Left renal cortex interstitium (tissue), 4 donors: ENCODE results near the gene IGFLR1. TPM values are rescaled to one million over a fixed set of nuclear protein-coding genes. Genes with fewer than 3 reads are reported as not detected.

Experiments used
- DNase-seq, 4 donors: peaks; one replicate each; pipeline ENCODE4 v3.0.0-alpha.2; 2013; ENCODE audit warnings: low read depth in 4 of 4, low spot score in 2 of 4, missing footprints in 1 of 4
- polyA plus RNA-seq, 4 donors: library from polyadenylated mRNA; unstranded; fragments of 120-200 nt; gene quantifications; one replicate each; pipeline ENCODE4 v1.2.1, GENCODE V29; 2013; ENCODE audit not compliant: insufficient read length in 4 of 4

IGFLR1 gene
- polyA plus RNA-seq, 4 donors, result 2.8 to 4.6 (median 3.7) TPM

GRCh38 chr19:35740423-35741202, 1.6 kb downstream of the IGFLR1 start:
- peak in 3 of 4 donors; percentile 91 to 96 (median 91) for DNase-seq

GRCh38 chr19:35740108-35740422, 2.2 kb downstream of the IGFLR1 start:
- no peak for DNase-seq

GRCh38 chr19:35739275-35740107, 2.8 kb downstream of the IGFLR1 start:
- no peak for DNase-seq

DNA sequence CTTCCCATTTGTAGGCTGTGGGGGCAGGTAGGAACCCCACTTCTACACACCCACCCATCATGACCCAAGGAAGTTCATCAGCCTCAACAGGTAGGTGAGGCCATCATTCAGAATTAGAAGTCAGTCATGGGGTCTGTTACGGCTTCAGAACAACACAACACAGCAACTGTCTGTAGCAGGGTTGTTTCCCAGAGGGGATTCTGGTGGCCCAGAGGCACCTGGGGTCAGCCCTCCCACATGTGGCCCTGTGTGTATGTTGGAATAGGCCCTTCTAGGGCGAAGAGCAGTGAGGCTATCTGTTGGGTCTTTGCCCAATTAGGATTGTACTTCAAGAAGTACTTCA, 3.4 kb downstream of the IGFLR1 start:
- DNase-seq, result no peak

GRCh38 chr19:35738021-35738886, 4.0 kb downstream of the IGFLR1 start:
- no peak for DNase-seq

GRCh38 chr19:35736913-35737886, 5.1 kb downstream of the IGFLR1 start:
- no peak for DNase-seq

- no peak for DNase-seq
These were observed 7.4 kb downstream of the IGFLR1 start for GRCh38 chr19:35734889-35735288.

DNA sequence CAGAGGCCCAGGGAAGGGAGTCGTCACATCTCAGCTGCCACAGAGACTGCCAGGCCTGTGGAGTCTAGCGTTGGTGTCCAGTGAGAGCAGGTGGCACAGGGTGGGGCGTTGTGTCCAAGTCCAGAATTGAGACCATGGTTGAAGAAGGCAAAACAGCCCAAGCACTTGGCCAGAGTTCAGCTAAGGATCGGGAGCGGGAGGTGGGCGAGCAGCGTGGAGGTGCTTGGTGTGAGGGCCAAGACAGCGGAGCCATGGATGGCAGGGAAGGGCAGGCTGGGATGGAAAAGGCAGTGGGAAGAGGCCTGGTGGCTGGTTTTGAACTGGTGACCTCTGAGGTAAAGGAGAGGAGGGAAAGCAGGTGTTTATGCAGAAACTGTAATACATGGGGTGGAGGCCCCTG, 8.0 kb downstream of the IGFLR1 start:
- no peak for DNase-seq

- DNase-seq, result no peak
These were observed 8.8 kb downstream of the IGFLR1 start for GRCh38 chr19:35733180-35734125.

GRCh38 chr19:35732540-35733179, 9.6 kb downstream of the IGFLR1 start:
- DNase-seq, result no peak

DNA sequence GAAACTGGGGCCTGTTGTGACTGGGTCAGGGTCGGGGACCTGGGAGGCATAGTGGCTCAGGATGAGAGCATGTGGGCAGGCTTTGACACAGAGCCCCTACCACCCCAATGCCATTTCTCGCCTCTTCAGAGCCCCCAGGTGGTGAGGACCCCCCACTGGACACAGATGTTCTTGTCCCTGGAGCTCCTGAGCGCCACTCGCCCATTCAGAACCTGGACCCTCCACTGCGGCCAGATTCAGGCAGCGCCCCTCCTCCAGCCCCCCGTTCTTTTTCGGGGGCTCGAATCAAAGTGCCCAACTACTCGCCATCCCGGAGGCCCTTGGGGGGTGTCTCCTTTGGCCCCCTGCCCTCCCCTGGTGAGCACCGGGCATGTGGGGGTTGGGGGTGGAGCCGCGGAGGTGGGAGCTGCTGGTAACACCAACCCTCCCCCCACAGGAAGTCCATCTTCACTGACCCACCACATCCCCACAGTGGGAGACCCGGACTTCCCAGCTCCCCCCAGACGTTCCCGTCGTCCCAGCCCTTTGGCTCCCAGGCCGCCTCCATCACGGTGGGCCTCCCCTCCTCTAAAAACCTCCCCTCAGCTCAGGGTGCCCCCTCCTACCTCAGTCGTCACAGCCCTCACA, 10.4 kb downstream of the IGFLR1 start:
- no peak for DNase-seq

- DNase-seq, result no peak
These were observed 10.9 kb downstream of the IGFLR1 start for GRCh38 chr19:35731353-35731752.

- no peak for DNase-seq
These were observed 11.9 kb downstream of the IGFLR1 start for GRCh38 chr19:35730326-35730725.

DNA sequence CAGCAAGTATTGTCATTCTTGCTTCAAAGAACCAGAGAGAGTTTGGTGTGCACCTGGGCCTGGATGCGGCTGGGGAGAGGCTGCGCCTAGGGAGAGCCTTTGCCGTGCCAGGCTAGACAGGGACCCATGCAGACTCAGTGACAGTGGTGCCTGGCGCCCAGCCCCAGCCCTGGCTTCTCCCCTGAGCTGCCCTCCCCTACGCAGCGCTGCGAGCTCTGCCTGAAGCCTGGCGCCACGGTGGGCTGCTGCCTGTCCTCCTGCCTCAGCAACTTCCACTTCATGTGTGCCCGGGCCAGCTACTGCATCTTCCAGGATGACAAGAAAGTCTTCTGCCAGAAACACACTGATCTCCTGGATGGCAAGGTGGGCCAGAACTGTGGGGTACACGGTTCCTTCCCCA, 12.5 kb downstream of the IGFLR1 start:
- DNase-seq, result no peak

DNA sequence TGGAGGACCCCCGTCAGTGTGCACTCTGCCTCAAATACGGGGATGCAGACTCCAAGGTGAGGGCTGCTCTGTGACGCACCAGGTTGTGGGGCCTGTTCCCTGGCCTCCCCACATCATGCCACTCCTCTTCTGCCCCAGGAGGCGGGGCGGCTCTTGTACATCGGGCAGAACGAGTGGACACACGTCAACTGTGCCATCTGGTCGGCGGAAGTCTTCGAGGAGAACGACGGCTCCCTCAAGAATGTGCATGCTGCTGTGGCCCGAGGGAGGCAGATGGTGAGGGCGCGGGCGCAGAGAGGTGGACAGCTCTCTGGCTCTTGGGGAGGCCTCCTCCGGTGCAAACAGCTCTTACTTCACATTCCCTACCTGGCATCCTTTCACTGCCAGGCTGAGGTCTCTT, 13.2 kb downstream of the IGFLR1 start:
- DNase-seq, result no peak

GRCh38 chr19:35727956-35728706, 14.1 kb downstream of the IGFLR1 start:
- no peak for DNase-seq
